HG03060 (cell line): ENCODE measurements around the gene RIPOR3.

Experiments
- ATAC-seq: cut with Tn5 transposase; IDR thresholded peaks from one replicate; pipeline ENCODE4 v1.9.1; 2021; ENCODE audit warnings: low read depth, moderate number of reproducible peaks; ENCODE audit not compliant: unreplicated experiment

RIPOR3 gene

DNA sequence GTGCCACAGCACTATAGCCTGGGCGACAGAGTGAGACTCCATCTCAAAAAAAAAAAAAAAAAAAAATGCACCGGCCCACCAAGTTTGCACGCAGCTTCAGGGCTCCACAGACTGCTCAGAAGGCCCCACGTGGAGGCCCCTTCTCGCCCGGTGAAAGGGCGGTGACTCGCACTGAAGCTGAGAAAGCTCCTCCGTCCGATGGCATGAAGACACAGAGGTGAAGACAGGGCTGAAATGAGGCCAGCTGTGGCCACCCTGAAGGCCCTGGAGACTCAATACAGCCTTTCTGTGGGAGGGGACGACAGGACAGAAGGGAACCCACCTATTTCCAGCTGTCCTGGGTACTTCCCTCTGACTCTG is 97.1 kb downstream of the RIPOR3 start:
- ATAC-seq: no peak

DNA sequence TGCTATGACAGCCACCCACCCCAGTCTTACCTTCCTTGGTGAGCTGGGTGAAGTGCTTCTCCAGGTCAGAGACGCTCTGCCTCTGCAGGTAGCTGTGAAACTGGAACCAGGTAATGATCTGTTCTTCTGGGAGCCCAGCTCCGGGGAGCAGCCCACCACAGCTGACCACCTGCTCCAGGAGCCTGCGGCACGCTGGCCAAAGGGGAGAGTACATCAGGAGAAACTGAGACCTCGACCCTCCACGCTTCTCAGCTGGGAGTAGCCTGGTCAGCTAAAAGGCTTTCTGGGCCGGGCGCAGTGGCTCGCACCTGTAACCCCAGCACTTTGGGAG is 98.4 kb downstream of the RIPOR3 start:
- no peak for ATAC-seq

DNA sequence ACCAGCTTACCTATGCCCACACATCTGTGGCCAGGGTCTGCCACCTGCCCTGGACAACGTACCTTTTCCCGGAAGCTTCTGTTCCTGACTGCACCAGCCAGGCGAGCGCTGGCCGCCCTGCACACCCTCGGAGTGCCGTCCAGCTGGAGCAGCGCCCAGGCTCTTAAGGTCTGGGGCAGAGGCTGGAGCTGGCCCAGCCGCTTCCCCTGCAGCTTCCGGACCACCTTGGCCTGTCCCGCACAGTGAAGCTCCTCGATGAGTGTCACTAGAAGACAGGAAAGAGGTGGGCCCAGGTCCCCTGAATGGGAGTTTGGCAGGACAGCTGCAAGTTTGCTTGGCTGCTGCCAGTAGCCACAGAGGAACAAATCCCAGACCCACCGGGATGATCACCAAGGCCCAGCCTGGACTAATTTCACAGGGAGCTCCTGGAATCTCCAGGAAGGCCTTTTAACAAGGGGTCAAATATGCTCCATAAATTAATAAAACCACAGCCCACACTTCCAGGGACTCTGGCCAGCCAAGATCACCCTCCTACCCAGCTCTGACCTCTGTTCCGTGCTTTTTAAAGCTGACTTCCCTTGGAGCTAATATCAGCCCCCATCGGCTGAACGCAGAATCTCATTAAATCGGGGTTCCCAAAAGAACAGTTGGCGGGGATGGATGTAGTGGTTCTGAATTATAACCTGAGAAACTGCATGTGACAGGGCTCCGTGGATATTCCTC is 98.9 kb downstream of the RIPOR3 start:
- no peak for ATAC-seq

DNA sequence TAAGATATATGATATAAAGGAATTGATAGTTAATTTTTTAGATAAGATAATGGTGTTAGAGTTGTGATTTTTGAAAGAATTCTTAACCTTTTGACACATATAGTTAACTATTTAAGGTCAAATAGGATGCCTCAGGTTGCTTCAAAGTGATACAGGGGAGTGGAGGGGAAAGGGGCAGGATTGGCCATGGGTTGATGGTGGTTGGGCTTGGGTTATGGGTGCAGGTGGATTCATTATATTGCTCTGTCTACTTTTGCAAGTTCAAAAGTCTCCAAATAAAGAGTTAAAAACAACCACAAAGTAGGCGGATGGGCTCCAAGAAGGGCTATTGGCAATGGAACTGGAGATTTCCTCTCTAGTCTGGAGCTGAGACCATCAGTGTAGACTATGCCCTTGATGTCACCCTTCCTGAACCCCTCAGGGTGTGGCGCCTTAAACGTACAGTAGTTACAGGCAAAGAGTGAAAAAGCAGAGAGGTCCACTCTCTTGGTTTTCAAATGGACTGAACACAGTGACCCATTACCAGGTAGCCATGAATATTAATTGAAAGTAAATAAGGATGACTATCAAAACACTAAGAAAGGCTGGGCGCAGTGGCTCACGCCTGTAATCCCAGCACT is 100.0 kb downstream of the RIPOR3 start:
- no peak for ATAC-seq

DNA sequence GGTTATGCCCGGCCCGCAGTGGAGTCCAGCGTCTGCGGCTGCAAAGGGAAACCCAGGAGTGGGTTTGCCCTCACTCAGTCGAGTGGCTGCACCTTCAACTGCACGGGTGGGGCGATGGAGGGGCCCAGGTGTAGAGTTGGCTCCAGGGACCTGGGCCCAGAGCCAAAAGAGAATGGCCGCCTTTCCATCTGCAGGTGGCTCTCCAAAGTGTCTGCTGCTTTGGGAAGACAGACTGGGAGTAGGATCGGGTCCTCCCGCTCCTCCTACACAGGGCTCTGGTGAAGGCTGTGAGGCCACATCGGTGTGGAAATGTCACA is 101.0 kb downstream of the RIPOR3 start:
- no peak for ATAC-seq

DNA sequence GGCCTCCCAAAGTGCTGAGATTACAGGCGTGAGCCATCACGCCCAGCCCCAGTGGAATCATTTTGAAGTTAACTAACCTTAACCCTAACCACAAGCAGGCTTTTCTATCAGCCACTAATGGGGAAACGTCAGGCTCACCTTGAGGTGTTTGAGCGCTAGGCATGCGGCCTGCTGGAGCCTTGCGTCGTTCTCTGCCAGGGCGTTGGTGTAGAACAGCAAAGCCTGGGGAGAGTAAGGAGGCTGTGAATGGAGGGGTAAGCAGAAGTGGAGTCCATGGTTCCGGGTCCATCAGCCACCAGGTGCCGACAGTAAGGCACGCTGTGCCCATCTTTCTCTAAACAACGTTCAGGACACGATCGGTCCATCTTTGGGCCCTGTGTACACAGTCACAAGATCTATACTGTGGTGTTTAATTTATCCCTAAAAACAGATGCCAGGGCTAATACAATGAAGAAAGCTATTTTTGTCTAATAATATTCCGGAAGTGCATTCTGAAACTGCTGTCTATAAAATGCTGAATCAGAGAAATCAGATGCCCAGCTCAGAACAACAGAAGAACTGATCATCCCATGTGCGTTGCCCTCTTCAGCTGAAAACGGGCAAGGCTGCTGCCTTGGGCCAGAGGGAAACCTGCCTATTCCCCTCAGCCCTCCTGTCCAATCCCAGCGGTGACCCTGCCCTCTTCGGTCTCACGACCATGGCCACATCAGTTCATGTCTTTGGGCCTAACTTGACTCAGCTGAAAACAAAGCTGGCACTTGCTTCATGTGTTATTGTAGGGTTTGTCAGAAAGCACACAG is 101.6 kb downstream of the RIPOR3 start:
- no peak for ATAC-seq

DNA sequence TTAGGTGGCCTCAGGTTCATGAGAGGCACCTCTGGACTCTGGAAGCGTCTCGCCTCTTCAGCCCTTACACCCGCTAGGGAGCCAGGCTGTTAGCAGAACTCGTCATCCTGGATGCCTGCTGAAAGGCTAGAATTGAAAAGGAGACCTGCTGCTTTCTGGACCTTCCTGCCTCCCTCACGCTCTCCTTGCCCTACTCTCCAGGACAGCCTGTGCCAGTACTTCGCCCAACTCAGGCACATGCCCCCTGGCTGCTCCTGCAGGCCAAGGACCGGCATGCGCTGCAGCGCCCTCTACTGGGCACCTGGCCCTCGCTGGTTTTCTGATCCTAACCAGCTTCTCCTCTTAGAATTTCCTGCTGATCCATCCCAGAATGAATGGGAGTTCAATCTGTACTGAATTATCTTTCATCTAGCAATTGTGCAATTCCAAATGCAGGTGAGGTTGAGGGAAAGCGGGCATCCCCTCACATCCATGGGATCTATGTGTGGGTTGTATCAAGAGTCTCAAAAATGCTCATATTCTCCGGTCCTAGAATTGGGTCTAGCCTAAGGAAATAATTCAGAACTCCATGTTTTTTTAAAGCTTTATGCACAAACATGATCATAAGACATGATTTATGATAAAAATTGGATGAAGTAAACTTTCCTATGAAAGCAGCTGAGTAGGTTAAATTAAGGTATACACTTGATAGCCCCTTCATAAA is 103.2 kb downstream of the RIPOR3 start:
- ATAC-seq: no peak

DNA sequence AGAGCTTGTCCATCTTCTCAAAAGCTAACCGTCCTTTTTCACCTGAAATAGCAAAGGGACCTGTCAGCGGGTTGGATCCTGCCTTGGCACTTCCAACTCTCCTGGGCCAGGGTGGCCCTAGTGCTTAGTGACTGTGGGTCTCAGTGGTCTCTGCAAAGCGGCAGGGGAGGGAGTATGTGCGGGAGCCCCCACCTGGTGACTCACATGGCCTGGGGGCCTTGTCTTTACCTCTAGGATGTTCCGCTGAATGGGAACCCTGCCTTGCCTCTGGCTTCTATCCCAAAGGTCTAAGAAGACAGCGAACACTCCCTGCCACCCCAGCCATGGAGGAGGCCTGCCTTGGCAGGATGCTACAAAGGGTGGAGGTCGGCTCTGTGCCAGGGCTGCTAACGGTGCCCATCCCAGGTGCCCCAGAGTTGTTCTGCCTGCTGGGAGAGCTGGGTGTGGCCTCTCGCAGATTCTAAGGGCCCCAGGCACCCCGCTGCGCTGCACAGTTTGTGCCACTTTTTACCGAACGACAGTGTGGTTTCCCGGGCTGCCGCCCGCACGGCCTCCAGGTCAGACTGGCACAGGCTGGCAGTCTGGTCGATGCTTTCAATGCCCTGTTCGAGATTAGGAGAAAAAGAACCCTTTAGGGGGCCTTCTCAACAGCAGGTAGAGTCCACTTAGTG is 103.9 kb downstream of the RIPOR3 start:
- ATAC-seq: no peak

DNA sequence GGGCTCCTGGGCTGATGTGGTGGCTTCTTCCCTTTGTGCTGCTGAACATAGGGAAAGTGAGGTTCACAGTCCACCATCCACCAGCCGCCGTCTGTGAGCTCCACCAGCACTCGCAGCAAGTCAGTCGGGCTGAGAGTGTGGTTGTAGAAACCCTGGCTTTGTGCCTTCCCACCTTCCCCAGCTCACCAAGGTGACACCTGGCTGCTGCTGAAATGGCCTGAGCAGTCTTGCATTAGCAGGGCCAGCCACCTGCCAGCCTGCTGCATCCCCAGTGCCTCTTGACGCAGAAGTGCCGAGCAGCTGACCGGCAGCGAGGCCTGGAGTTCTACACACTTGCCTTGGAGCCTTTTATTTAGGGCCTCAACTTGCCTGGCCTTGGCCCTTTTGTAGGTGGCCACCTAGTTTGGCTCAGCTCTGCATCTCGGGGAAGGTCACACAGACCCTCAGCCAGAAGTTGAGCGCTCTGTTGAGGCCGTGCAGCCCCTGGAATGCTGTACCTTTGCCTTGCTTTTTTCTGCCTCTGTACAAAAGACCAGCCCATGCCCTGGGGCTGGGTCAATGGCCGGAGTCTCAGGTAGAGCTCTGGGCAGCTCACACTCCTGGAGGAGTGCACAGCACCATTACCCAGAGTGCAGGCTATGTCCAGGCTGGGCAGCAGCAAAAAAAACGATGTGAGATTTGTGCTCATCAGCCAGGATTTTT is 104.7 kb downstream of the RIPOR3 start:
- no peak for ATAC-seq

DNA sequence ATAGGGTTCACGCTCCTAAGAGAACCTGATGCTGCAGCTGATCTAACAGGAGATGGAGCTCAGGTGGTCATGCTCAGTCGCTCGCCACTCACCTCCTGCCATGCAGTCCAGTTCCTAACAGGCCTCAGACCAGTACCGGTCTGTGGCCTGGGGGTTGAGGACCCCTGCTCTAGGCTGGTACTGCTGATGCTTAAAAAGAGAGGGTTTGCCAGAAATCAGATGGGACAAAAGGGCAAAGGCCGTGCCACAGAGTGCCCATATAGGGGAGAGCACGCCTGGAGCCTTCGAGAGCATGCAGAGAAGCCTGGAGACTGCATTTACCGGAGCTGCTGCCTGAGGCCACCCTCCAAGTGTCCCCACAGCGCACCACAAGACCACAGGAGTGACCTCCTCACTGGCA is 105.7 kb downstream of the RIPOR3 start:
- ATAC-seq: no peak

DNA sequence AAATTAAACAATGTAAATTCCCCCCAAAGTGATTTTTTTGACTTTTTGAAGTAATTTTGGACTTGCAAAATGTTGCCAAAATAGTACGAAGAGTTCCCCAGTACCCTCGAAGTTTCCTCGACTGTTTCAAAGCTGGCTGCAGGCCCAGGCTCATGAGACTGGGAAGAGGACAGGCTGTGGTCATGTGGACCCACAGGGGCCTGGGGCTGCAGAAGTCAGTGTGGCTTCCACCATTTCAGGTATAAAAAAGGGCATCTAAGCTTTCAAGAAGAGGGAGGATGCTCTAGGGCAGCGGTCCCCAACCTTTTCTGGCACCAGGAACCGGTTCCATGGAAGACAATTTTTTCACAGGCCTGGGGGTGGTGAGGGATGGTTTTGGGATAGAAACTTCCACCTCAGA is 106.1 kb downstream of the RIPOR3 start:
- no peak for ATAC-seq

DNA sequence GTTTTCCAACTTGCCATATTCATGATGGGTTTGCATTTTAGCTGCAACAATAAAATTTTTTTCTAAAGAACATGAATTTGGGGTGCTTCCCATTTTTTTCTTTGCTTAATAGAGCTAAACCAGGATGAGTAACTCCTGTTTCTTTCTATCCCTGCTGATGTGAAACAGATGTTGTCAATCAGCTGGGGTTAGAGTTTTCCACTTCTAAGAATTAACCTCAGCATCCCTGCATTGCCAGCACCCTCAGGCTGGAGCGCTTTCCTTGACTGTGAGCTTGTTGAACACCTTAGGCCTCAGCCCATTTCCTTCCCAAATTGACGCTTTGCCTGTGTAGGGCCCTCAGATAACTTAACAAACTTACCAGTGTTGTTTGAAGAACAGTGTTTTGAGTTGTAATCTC is 106.7 kb downstream of the RIPOR3 start:
- ATAC-seq: no peak

DNA sequence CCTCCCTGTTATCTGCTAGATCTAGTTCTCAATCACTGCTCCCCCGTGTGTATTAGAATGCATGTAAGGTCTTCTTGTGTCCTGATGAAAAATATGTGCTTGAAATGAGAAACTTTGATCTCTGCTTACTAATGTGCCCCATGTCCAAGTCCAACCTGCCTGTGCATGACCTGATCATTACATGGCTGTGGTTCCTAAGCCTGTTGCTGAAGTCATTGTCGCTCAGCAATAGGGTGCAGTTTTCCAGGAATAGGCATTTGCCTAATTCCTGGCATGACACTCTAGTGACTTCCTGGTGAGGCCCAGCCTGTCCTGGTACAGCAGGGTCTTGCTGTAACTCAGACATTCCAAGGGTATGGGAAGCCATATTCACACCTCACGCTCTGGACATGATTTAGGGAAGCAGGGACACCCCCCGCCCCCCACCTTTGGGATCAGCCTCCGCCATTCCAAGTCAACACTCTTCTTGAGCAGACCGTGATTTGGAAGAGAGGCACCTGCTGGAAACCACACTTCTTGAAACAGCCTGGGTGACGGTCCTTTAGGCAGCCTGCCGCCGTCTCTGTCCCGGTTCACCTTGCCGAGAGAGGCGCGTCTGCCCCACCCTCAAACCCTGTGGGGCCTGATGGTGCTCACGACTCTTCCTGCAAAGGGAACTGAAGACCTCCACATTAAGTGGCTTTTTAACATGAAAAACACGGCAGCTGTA is 107.7 kb downstream of the RIPOR3 start:
- ATAC-seq: no peak

DNA sequence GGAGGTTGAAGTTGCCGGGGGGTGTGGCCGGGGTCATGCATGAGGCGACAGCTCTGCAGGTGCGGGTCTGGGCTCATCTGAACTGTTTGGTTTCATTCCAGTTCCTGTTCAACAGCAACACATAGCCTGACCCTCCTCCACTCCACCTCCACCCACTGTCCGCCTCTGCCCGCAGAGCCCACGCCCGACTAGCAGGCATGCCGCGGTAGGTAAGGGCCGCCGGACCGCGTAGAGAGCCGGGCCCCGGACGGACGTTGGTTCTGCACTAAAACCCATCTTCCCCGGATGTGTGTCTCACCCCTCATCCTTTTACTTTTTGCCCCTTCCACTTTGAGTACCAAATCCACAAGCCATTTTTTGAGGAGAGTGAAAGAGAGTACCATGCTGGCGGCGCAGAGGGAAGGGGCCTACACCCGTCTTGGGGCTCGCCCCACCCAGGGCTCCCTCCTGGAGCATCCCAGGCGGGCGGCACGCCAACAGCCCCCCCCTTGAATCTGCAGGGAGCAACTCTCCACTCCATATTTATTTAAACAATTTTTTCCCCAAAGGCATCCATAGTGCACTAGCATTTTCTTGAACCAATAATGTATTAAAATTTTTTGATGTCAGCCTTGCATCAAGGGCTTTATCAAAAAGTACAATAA is 108.6 kb downstream of the RIPOR3 start:
- ATAC-seq: no peak

DNA sequence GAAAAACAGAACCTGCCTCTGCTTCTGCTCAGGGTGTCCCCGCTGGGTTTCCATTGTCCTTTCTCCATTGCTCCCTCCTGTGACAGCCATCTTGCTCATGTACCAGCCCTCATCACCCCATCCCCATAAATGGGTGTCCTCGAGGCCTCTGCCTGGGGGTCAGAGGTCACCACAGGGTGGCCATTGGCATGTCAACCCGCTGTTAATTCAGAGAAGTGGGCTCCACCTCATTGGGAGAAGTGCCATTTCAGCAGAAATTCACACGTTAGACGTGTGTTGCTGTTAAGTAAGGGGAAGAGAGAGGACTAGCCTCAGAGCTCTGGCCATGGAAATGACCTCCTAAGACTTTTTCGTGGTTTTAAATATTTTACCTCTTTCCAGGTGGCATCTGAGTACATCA is 109.2 kb downstream of the RIPOR3 start:
- ATAC-seq: no peak

DNA sequence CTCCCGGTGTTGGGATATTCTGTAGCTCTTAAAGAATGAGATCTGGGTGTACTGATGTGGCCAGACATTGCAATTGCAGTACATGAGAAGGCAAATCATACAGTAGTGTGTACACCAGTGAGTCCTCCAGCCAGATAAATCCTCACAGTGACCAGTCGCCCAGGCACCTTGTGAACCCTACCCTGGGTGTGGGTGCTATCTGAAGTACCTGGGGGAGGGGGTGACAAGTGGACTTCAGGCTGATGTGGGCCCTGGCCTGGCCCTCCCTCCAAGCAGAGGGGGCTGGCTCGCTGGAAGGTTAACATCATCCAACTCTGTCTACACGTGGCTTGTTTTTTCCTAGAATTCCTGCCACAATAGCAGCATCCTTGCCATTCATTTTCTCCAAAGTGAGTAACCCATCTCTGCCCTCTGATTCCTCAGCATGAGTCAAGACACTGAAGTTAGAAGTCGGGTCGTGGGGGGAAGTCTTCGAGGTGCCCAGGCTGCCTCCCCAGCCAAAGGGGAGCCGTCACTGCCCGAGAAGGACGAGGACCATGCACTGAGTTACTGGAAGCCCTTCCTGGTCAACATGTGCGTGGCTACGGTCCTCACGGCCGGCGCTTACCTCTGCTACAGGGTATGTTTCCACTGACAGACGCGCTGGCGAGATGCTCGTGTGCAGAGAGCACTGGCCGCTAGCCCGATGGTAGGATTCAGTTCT is 110.3 kb downstream of the RIPOR3 start:
- ATAC-seq: no peak

DNA sequence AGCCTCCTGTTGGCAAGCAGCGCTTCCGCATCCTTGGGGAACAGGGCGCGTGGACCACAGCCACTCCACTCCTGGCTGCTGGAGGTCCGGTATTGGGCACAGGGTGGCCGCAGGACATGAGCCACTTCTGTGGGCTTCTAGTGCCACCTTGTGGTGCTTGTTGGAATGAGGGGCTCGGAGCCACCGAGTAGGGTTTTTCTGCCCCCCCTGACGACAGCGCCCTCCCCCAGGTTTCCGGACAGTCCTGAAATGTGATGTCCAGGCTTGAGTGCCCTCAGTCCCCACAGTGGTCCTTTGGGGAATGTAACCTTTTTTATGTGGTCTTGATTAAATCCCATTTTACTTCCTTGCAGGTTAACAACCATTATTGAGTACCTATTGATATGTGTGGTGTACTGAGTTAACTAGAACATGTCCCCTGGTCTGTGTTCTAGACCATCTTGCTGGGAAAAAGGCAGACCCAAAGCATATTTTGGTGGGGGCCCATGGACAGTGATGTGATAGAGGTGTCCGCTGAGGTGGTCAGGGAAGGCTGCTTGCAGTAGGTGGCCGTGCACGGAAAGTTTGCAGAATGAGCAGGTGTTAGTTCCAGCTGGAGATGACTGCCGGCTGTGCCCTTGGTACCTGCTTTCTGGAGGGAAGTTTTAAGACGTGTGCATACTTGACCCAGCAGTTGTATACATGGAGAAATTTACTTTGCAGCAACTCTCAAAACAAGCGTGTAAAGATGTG is 111.2 kb downstream of the RIPOR3 start:
- ATAC-seq: no peak

DNA sequence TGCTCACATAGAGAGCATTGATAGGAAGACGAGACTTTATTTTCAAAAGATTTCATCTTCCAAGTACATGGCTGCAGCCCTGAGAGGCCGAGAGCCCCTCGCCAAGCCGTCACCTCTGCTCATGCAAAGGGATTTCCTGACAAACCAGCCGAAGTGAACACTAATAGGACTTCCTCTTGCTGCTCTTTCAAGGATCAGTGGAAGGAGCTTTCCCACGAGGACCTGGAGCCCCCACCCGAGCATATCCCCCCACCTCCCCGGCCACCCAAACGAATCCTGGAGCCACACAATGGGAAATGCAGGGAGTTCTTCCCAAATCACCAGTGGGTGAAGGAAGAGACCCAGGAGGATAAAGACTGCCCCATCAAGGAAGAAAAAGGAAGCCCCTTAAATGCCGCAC is 111.8 kb downstream of the RIPOR3 start:
- ATAC-seq: no peak
